Thoracic aorta (tissue), 2 donors: ENCODE data around the gene TRIP10. TPM values are rescaled to one million over a fixed set of nuclear protein-coding genes. Genes with fewer than 3 reads are reported as not detected.
"Not testable (repeated sequence)": the region's sequence is repeated elsewhere in the genome, so short reads cannot be mapped to it uniquely, and the experiment has no call there.

ENCODE experiments used
- ATAC-seq: fragments of 150-250 bp; one replicate; pipeline ENCODE4 v1.8.0; 2017; ENCODE audit warnings: low read depth; ENCODE audit not compliant: insufficient number of reproducible peaks, low FRiP score
- DNase-seq: peaks from one replicate; pipeline ENCODE4 v3.0.0-alpha.2; 2020; ENCODE audit warnings: low spot score
- H3K27ac ChIP-seq, 2 donors: fragments of 200-600 bp; sonication (generic); 1 replicate in 1 of 2; 2 replicates in 1 of 2; pipeline ENCODE4 v1.5.1; 2016; ENCODE audit warnings: mild to moderate bottlenecking in 2 of 2, moderate library complexity in 2 of 2
- H3K27me3 ChIP-seq: fragments of 200-600 bp; sonication (generic); replicated peaks from 2 replicates; pipeline ENCODE4 v1.6.0; 2016; ENCODE audit warnings: mild to moderate bottlenecking; ENCODE audit not compliant: insufficient read depth
- H3K36me3 ChIP-seq: fragments of 200-600 bp; sonication (generic); one replicate; pipeline ENCODE4 v1.5.1; 2016
- H3K4me1 ChIP-seq, 2 donors: fragments of 200-600 bp; sonication (generic); 1 replicate in 1 of 2; 2 replicates in 1 of 2; pipeline versions ENCODE4 v1.5.1 to v1.6.0; 2016; ENCODE audit warnings: low read depth in 2 of 2, mild to moderate bottlenecking in 1 of 2; ENCODE audit not compliant: control insufficient read depth in 1 of 2
- H3K4me3 ChIP-seq: fragments of 200-600 bp; sonication (generic); 2 replicates; pipeline ENCODE4 v1.5.1; 2016; ENCODE audit warnings: mild to moderate bottlenecking
- H3K9me3 ChIP-seq: fragments of 200-600 bp; sonication (generic); 2 replicates; pipeline ENCODE4 v1.5.1; 2016
- CTCF ChIP-seq: fragments of 200-600 bp; sonication (generic); IDR thresholded peaks from one replicate; pipeline ENCODE4 v1.5.1; 2019; ENCODE audit warnings: antibody characterized with exemption
- total RNA-seq, 2 donors: library from RNA; depleted of rRNA; stranded (reverse); fragments of >200 nt; gene quantifications; one replicate each; pipeline versions ENCODE4 v1.1.0 to v1.2.3, GENCODE V29; 2016

Gene TRIP10
- total RNA-seq, 2 donors from 2014 or later: 98.2 to 105 TPM

- H3K4me3 ChIP-seq: peak within 1 kb of the TSS; percentile 64
- H3K36me3 ChIP-seq: no peaks in the 10 kb centered on the region
- ATAC-seq (no peak), DNase-seq (no peak)
- no peak within 1 kb of the TSS for H3K27ac ChIP-seq
- TF ChIP-seq CTCF: no peak
- no peaks in the 10 kb centered on the region for H3K27me3 ChIP-seq
- H3K9me3 ChIP-seq: no peaks in the 10 kb centered on the region
- peaks cover 2 to 5% of the 10 kb centered on the region in 2 donors for H3K4me1 ChIP-seq
Observed at GRCh38 chr19:6772028-6772865, 32.8 kb downstream of the TRIP10 start, which contains the start of gene VAV1. Gene VAV1, plus strand, starts transcription at chr19:6772708. Its CDS starts 100 bp downstream, at chr19:6772808.

DNA sequence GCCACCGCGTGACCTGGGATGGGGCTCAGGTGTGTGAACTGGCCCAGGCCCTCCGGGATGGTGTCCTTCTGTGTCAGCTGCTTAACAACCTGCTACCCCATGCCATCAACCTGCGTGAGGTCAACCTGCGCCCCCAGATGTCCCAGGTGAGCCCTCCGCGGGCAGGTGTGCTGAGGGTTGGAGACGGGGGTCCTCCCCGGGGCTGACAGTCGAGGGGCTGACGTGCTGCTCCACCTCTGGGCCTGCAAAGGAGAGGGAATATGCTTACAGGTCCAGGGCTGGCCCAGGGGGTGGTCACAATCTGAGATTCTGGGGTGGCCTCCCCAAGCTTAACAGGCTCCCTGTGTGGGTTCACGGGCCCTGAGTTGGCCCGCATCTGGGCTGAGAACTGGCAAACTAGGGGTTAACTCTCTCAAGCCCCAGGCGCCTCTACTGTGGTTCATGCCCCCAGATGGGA lies 33.4 kb downstream of the TRIP10 start:
- H3K27ac ChIP-seq: no peak overlapping the region
- H3K9me3 ChIP-seq: no peaks in the 10 kb centered on the region
- TF ChIP-seq CTCF: no peak
- no peaks in the 10 kb centered on the region for H3K27me3 ChIP-seq
- no peak for ATAC-seq
- no peak for DNase-seq
- peak overlapping the region; percentile 64 for H3K4me3 ChIP-seq
- H3K4me1 ChIP-seq: no peaks in the 10 kb centered on the region
- no peaks in the 10 kb centered on the region for H3K36me3 ChIP-seq

DNA sequence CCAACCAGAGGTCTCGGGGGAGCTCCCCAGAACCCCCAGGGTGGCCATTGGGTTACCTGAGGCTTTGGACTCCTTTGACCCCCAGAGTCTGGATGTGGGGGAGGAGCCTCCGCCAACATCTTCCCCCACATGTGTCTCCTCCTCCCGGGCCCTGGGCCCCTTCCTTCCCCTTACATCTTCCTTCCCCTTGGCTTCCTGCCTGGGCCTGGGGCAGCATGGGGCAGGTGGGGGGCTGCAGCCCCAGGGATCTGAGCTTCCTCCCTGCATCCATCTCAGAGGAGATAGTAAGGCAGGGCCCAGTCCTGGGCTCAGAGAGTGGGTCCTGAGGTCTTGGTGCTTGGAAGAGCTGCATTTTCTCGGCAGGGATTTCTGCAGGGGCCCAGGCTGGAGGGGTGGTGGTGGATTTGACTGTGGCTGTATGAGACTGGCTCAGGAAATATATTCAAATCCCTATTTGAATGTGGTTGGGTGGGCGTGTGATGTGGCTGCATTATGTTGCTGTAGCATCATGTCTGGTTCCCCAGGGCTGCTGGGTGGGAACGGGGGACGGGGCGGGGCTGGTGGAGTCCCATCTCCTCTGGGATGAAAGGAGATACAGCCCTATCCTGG lies 33.9 kb downstream of the TRIP10 start:
- Histone ChIP-seq H3K27me3 (no peaks in the 10 kb centered on the region), H3K36me3 (no peaks in the 10 kb centered on the region), H3K9me3 (no peaks in the 10 kb centered on the region), H3K4me1 (no peaks in the 10 kb centered on the region), H3K4me3 (peak overlapping the region; percentile 64), H3K27ac (no peak overlapping the region)
- ATAC-seq (no peak), DNase-seq (no peak)
- no peak for TF ChIP-seq CTCF

DNA sequence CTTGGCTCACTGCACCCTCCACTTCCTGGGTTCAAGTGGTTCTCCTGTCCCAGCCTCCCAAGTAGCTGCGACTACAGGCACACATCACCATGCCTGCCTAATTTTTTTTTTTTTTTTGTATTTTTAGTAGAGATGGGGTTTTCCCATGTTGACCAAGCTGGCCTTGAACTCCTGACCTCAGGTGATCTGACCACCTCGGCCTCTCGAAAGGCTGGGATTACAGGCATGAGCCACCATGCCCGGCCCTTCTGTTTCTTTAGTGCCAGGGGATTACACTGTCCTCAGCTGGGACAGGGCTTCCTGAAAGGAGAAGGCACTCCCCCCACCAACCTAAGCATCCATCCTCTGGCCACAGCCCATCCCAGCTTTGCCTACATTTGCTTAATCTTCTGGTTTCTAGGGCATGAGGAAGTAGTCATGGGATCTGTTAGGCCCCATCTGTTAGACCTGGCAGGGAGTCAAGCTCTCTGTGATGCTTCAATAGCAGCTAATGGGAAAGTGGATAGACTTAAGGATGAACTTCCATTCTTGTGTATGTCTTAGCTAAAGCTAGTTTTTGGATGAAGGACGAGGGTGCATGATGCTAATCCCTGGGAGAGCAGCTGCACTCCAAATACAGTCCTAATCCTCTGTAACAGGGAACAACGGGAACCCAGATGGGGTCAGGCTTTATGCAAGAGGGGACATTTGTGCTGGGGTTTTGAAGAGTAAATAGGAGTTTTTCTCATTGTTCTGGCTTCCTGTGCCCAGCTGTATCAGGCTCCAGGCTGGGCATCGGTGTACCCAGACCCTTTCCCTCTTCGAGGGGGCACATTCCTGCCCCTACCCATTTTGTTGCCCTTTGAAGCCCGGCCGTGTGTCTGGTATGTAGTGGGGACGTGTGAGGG lies 35.6 kb downstream of the TRIP10 start:
- DNase-seq (no peak), ATAC-seq (no peak)
- H3K36me3 ChIP-seq: no peaks in the 10 kb centered on the region
- H3K27ac ChIP-seq: no peak overlapping the region
- H3K27me3 ChIP-seq: no peaks in the 10 kb centered on the region
- TF ChIP-seq CTCF: no peak
- H3K4me1 ChIP-seq: no peaks in the 10 kb centered on the region
- no peaks in the 10 kb centered on the region for H3K9me3 ChIP-seq
- no peak overlapping the region for H3K4me3 ChIP-seq

DNA sequence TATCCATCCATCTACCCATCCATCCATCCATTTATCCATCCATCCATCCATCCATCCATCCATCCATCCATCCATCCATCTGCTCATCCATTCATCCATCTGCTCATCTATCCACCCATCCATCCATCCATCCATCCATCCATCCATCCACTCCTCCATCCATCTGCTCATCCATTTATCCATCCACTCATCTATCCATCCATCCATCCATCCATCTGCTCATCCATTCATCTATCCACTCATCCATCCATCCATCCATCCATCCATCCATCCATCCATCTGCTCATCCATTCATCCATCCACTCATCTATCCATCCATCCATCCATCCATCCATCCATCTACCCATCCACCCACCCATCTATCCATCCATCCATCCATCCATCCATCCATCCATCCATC lies 36.6 kb downstream of the TRIP10 start:
- not testable (repeated sequence) for DNase-seq, ATAC-seq, H3K4me3 ChIP-seq, H3K27me3 ChIP-seq, H3K4me1 ChIP-seq, H3K36me3 ChIP-seq, H3K9me3 ChIP-seq, H3K27ac ChIP-seq
